Measurements from ENCODE around the gene SEMA4D.

SEMA4D gene

DNA sequence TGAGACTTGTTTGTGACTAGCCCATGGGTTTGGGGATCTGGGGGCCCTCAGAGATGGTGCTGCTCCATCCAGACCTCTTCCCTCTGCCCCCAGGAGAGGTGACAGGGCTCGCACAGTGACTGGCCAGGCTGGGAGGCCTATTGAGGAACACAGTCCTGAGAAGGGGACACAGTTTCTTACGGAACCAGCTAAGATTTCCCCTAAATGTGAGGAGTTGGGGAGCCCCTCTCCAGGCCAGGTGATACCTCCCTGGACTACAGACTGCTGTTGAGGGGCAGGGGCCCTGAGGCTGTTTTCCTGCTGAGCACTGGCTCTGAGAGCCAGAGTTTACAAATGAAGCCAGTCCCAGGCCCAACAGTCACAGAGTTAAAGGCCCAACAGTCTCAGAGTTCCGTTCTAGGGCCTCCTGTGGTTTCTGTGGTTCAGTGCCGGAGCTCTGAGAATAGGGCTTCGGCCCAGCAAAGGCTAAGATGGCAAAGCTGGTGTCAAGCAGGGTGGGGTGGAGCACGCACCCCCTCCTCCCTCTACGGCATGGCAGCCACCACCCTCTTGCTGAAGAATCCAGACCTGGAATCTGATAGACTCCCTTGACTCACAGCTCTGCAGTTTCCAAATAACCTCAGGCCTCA lies 1.1 kb upstream of the SEMA4D start:
- TF ChIP-seq, protein P1, sequence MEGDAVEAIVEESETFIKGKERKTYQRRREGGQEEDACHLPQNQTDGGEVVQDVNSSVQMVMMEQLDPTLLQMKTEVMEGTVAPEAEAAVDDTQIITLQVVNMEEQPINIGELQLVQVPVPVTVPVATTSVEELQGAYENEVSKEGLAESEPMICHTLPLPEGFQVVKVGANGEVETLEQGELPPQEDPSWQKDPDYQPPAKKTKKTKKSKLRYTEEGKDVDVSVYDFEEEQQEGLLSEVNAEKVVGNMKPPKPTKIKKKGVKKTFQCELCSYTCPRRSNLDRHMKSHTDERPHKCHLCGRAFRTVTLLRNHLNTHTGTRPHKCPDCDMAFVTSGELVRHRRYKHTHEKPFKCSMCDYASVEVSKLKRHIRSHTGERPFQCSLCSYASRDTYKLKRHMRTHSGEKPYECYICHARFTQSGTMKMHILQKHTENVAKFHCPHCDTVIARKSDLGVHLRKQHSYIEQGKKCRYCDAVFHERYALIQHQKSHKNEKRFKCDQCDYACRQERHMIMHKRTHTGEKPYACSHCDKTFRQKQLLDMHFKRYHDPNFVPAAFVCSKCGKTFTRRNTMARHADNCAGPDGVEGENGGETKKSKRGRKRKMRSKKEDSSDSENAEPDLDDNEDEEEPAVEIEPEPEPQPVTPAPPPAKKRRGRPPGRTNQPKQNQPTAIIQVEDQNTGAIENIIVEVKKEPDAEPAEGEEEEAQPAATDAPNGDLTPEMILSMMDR (IDR thresholded peaks at IDR 0.05; ENCODE audit: low read length): no peak
- TF ChIP-seq EZH2 (IDR thresholded peaks at IDR 0.05; ENCODE audit: borderline replicate concordance, low read length): no peak
- no peaks in the 10 kb centered on the region for H3K4me1 ChIP-seq (ENCODE audit: insufficient read depth, low read length, severe bottlenecking)
- H3K27me3 ChIP-seq (ENCODE audit: insufficient read depth, low read length): no peaks in the 10 kb centered on the region
- no peak overlapping the region for H2AFZ ChIP-seq (ENCODE audit: low read length)
- no peaks in the 10 kb centered on the region for H3K36me3 ChIP-seq (ENCODE audit: insufficient read depth, low read length)
- H3K4me2 ChIP-seq (ENCODE audit: low read length): no peak overlapping the region
- H3F3A ChIP-seq (ENCODE audit: insufficient read depth, low read length): no peaks in the 10 kb centered on the region
- H3K9me3 ChIP-seq (ENCODE audit: low read length): no peaks in the 10 kb centered on the region
- H3K4me3 ChIP-seq (ENCODE audit: low read depth, low read length, poor library complexity, severe bottlenecking): no peak overlapping the region
- H3K9ac ChIP-seq (ENCODE audit: low read length): no peak overlapping the region
- H3K9me2 ChIP-seq (ENCODE audit: low read depth, low read length): no peaks in the 10 kb centered on the region
- H3K79me2 ChIP-seq (ENCODE audit: insufficient read depth, low read length): no peaks in the 10 kb centered on the region
- no peak overlapping the region for H3K27ac ChIP-seq (ENCODE audit: low read depth, low read length, poor library complexity, severe bottlenecking)
- H4K20me1 ChIP-seq (ENCODE audit: insufficient read depth, low read length): no peaks in the 10 kb centered on the region

DNA sequence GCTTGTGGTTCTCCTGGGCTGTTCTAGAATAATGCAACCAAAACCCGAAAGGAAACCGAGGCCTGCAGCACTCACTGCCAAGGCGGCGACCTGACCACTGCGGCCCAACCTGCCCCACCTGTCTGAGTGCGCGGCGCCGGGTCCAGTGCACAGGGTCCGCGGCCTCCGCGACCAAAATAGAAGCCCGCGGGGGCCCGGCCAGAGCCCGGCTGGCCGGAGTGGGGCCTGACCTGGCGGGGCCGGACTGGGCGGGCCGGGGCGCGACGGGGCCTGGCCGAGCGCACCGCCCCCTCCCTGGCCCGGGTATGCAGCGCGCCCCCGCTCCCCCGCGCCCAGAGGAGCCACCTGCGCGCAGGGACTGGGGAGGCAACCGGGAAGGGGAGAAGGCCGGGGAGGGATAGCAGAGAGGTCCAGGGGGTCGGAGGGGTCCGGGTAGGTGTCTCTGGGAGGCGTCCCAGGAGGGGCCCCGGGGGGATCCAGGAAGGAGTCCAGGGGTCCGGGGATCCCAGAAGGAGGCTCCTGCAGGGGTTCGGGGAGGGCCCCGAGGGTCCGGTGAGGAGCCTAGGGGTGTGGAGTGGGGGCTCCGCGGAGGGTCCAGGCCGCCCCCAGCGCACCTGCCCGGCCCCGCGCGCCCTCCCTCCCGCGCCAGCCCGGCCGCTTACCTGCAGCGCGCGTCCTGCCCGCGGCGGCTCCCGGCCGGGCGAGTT lies 503 bp downstream of the SEMA4D start:
- Histone ChIP-seq H3K9ac (ENCODE audit: low read length) (no peak overlapping the region), H3K27ac (ENCODE audit: low read depth, low read length, poor library complexity, severe bottlenecking) (no peak overlapping the region), H3K9me3 (ENCODE audit: low read length) (no peaks in the 10 kb centered on the region), H3K36me3 (ENCODE audit: insufficient read depth, low read length) (no peaks in the 10 kb centered on the region), H3F3A (ENCODE audit: insufficient read depth, low read length) (no peaks in the 10 kb centered on the region), H4K20me1 (ENCODE audit: insufficient read depth, low read length) (no peaks in the 10 kb centered on the region), H3K4me1 (ENCODE audit: insufficient read depth, low read length, severe bottlenecking) (no peaks in the 10 kb centered on the region), H2AFZ (ENCODE audit: low read length) (no peak overlapping the region), H3K9me2 (ENCODE audit: low read depth, low read length) (no peaks in the 10 kb centered on the region), H3K27me3 (ENCODE audit: insufficient read depth, low read length) (no peaks in the 10 kb centered on the region), H3K79me2 (ENCODE audit: insufficient read depth, low read length) (no peaks in the 10 kb centered on the region), H3K4me3 (ENCODE audit: low read depth, low read length, poor library complexity, severe bottlenecking) (no peak overlapping the region), H3K4me2 (ENCODE audit: low read length) (no peak overlapping the region)
- no peak for TF ChIP-seq EZH2 (IDR thresholded peaks at IDR 0.05; ENCODE audit: borderline replicate concordance, low read length)
- TF ChIP-seq, protein P1 (IDR thresholded peaks at IDR 0.05; ENCODE audit: low read length): no peak

DNA sequence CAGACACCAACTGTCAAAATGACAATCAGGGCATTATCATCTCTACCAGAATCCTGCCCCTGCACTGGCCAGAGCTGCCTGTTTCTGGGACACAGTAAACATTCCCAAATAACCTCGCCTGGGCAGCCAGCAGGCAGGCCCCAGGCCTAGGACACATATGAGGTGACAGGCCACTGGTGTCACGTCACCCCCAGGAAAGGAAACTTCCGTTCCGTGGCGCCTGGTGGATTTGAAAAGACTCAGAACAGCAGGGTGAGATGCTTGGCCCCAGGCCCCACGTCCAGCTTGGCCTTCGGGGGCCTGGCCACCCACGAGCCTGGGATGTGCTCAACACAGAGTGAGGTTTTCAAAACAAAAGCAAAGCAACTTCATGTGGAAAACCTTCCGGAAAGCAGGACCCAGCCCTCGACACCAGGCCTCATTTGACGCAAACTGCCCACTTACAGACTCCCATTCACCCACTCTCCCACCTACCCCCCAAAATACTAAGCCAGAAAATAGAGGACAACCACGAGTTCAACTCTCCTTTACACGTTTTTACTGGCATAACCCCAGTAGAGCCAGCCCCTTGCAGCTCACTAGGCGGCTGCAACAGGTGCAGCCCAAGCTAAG lies 1.2 kb downstream of the SEMA4D start:
- no peak overlapping the region for H2AFZ ChIP-seq (ENCODE audit: low read length)

More for the DNA sequence above, 1.2 kb downstream of the SEMA4D start:
- Histone ChIP-seq H3K4me2 (ENCODE audit: low read length) (no peak overlapping the region), H3K36me3 (ENCODE audit: insufficient read depth, low read length) (no peaks in the 10 kb centered on the region), H3K9me3 (ENCODE audit: low read length) (no peaks in the 10 kb centered on the region), H3K9ac (ENCODE audit: low read length) (no peak overlapping the region), H3K4me3 (ENCODE audit: low read depth, low read length, poor library complexity, severe bottlenecking) (no peak overlapping the region), H3K4me1 (ENCODE audit: insufficient read depth, low read length, severe bottlenecking) (no peaks in the 10 kb centered on the region), H3K79me2 (ENCODE audit: insufficient read depth, low read length) (no peaks in the 10 kb centered on the region), H4K20me1 (ENCODE audit: insufficient read depth, low read length) (no peaks in the 10 kb centered on the region), H3K9me2 (ENCODE audit: low read depth, low read length) (no peaks in the 10 kb centered on the region), H3F3A (ENCODE audit: insufficient read depth, low read length) (no peaks in the 10 kb centered on the region), H3K27ac (ENCODE audit: low read depth, low read length, poor library complexity, severe bottlenecking) (no peak overlapping the region), H3K27me3 (ENCODE audit: insufficient read depth, low read length) (no peaks in the 10 kb centered on the region)
- no peak for TF ChIP-seq EZH2 (IDR thresholded peaks at IDR 0.05; ENCODE audit: borderline replicate concordance, low read length)
- TF ChIP-seq, protein P1 (IDR thresholded peaks at IDR 0.05; ENCODE audit: low read length): no peak

Measured in OCI-LY1 (cell line).